A673 (cell line): ENCODE measurements around the gene JAGN1. TPM values are rescaled to one million over a fixed set of nuclear protein-coding genes. Genes with fewer than 3 reads are reported as not detected.

Experiments
- BruUV-seq: library from RNA; stranded (reverse); fragments of 400-500 nt; replicated peaks from 2 replicates; lab custom pipeline; 2021; lab: Mats Ljungman, UMichigan
- CTCF ChIA-PET: fragments of 300-600 bp; sonication (Branson Sonifier 250); formaldehyde crosslinking; loops from one replicate; lab custom pipeline; 2022; ENCODE audit warnings: antibody characterized with exemption; lab: Charles Lee
- POLR2A ChIA-PET: fragments of 300-600 bp; sonication (Branson Sonifier 250); formaldehyde crosslinking; loops from one replicate; lab custom pipeline; 2022; ENCODE audit warnings: antibody characterized with exemption; ENCODE audit not compliant: low non-redundant PET; lab: Charles Lee
- DNase-seq: peaks from one replicate; pipeline ENCODE4 v3.0.0-alpha.2; 2015; ENCODE audit warnings: low spot score
- H3K27ac ChIP-seq: fragments of 200-600 bp; sonication (generic); 2 replicates; pipeline ENCODE4 v1.5.1; 2016; ENCODE audit warnings: mixed run types, low read depth, mild to moderate bottlenecking, mixed read lengths, antibody characterized with exemption, low read length; ENCODE audit not compliant: poor library complexity, severe bottlenecking
- H3K27me3 ChIP-seq: fragments of 200-600 bp; sonication (generic); replicated peaks from 2 replicates; pipeline ENCODE4 v1.6.1; 2017; ENCODE audit warnings: mixed run types, low read depth, mild to moderate bottlenecking, mixed read lengths, antibody characterized with exemption, low read length; ENCODE audit not compliant: insufficient read depth, poor library complexity
- H3K36me3 ChIP-seq: fragments of 200-600 bp; sonication (generic); 2 replicates; pipeline ENCODE4 v1.6.1; 2016; ENCODE audit warnings: mixed run types, mild to moderate bottlenecking, mixed read lengths, antibody characterized with exemption, low read length; ENCODE audit not compliant: insufficient read depth, poor library complexity, severe bottlenecking
- H3K4me1 ChIP-seq: fragments of 200-600 bp; sonication (generic); 2 replicates; pipeline ENCODE4 v1.6.1; 2017; ENCODE audit warnings: mixed run types, mild to moderate bottlenecking, mixed read lengths, antibody characterized with exemption, low read length; ENCODE audit not compliant: insufficient read depth, poor library complexity, severe bottlenecking
- H3K4me3 ChIP-seq: fragments of 200-600 bp; sonication (generic); 2 replicates; pipeline ENCODE4 v1.5.1; 2016; ENCODE audit warnings: low read depth, mixed run types, mild to moderate bottlenecking, mixed read lengths, low read length; ENCODE audit not compliant: poor library complexity, severe bottlenecking
- H3K9me3 ChIP-seq: fragments of 200-600 bp; sonication (generic); 2 replicates; pipeline ENCODE4 v1.6.1; 2016; ENCODE audit warnings: mixed run types, low read depth, mild to moderate bottlenecking, mixed read lengths, antibody characterized with exemption, low read length; ENCODE audit not compliant: poor library complexity, severe bottlenecking
- CTCF ChIP-seq: fragments of 300-800, 200-600 bp; sonication (generic); conservative IDR thresholded peaks from 2 replicates; pipeline ENCODE4 v1.5.1; 2017; ENCODE audit warnings: low read depth, mild to moderate bottlenecking, antibody characterized with exemption, low read length, moderate library complexity, mixed read lengths
- EZH2 ChIP-seq: fragments of 200-600 bp; sonication (generic); IDR thresholded peaks from 2 replicates; pipeline ENCODE4 v1.6.1; 2017; ENCODE audit warnings: borderline replicate concordance, low read depth, mild to moderate bottlenecking, mixed read lengths, antibody characterized with exemption, low read length; ENCODE audit not compliant: poor library complexity, severe bottlenecking
- intact Hi-C: fragments of 100-400 bp; cut with micrococcal nuclease; formaldehyde crosslinking; loops from one replicate; pipeline ENCODE4 v1.10.0; 2022; ENCODE audit not compliant: unreplicated experiment
- total RNA-seq: library from RNA; stranded (reverse); gene quantifications from 2 replicates; pipeline ENCODE4 v1.2.3, GENCODE V29; 2021

Gene JAGN1
- total RNA-seq, 1 experiment from 2014 or later, result 38.1 TPM

- no peaks in the 10 kb centered on the region for H3K9me3 ChIP-seq
- DNase-seq, result peak; percentile 97
- ChIA-PET CTCF (interaction anchor here (2.0 kb wide), 1 partner anchor 13 kb away, joined by 27 read pairs; no protein-coding TSS in a partner anchor), POLR2A (no interaction called here)
- intact Hi-C loops, result no loop called here
- no peaks in the 10 kb centered on the region for H3K27me3 ChIP-seq
- H3K27ac ChIP-seq, result peak within 1 kb of the TSS; percentile 87
- no TSS peak for BruUV-seq
- peaks cover 7% of the 10 kb centered on the region for H3K36me3 ChIP-seq
- H3K4me1 ChIP-seq, result peaks cover 15% of the 10 kb centered on the region
- H3K4me3 ChIP-seq, result peak within 1 kb of the TSS; percentile 65
- TF ChIP-seq CTCF, result no peak
- TF ChIP-seq EZH2, result no peak
Measured at GRCh38 chr3:9933561-9934234, 43.3 kb downstream of the JAGN1 start, which contains the start of gene CRELD1. Gene CRELD1, plus strand, starts transcription at chr3:9933834. Its CDS starts 605 bp downstream, at chr3:9934439.

GRCh38 chr3:9934235-9934621 is 43.8 kb downstream of the JAGN1 start:
- TF ChIP-seq EZH2, result no peak
- peak; percentile 31; the same call in 1 of the 2 replicates for TF ChIP-seq CTCF
- Histone ChIP-seq H3K9me3 (no peaks in the 10 kb centered on the region), H3K4me3 (peak overlapping the region; percentile 65), H3K36me3 (peaks cover 7% of the 10 kb centered on the region), H3K27ac (peak overlapping the region; percentile 87), H3K27me3 (no peaks in the 10 kb centered on the region), H3K4me1 (peaks cover 15% of the 10 kb centered on the region)
- intact Hi-C loops, result no loop called here
- BruUV-seq, result TSS peak; percentile 56
- no peak for DNase-seq
- CTCF ChIA-PET, result interaction anchor here (2.0 kb wide), 1 partner anchor 12 kb away, joined by 27 read pairs; no protein-coding TSS in a partner anchor
- POLR2A ChIA-PET, result interaction anchor here (0.5 to 0.7 kb wide), 2 partner anchors 60 to 510 kb away, joined by 3 to 4 read pairs; no protein-coding TSS in a partner anchor

GRCh38 chr3:9934993-9935392 is 44.6 kb downstream of the JAGN1 start:
- TF ChIP-seq CTCF, result no peak
- TF ChIP-seq EZH2, result no peak
- no peak overlapping the region for H3K27ac ChIP-seq
- H3K27me3 ChIP-seq, result no peaks in the 10 kb centered on the region
- H3K4me1 ChIP-seq, result peaks cover 15% of the 10 kb centered on the region
- no TSS peak for BruUV-seq
- ChIA-PET CTCF (no interaction called here), POLR2A (interaction anchor here (0.5 to 0.7 kb wide), 2 partner anchors 59 to 511 kb away, joined by 3 to 4 read pairs; no protein-coding TSS in a partner anchor)
- DNase-seq, result no peak
- peaks cover 7% of the 10 kb centered on the region for H3K36me3 ChIP-seq
- intact Hi-C loops, result no loop called here
- H3K9me3 ChIP-seq, result no peaks in the 10 kb centered on the region
- H3K4me3 ChIP-seq, result peak overlapping the region; percentile 65
